HCT116 (cell line): Measurements from ENCODE around the gene ZNF311. TPM values are rescaled to one million over a fixed set of nuclear protein-coding genes. Genes with fewer than 3 reads are reported as not detected.

Experiments
- ATAC-seq: fragments of 200-7000 bp; cut with Tn5 transposase; 2 replicates; pipeline ENCODE4 v1.9.1; 2020; ENCODE audit warnings: mild to moderate bottlenecking, moderate library complexity
- BruUV-seq: library from RNA; stranded (reverse); fragments of 400-500 nt; replicated peaks from 2 replicates; lab custom pipeline; 2021; lab: Mats Ljungman, UMichigan
- CTCF ChIA-PET: fragments of 300-600 bp; sonication (Branson Sonifier 250); formaldehyde crosslinking; loops from one replicate; lab custom pipeline; 2021; ENCODE audit warnings: antibody characterized with exemption; lab: Charles Lee
- POLR2A ChIA-PET: fragments of 300-600, 350-600 bp; sonication (Branson Sonifier 250); formaldehyde crosslinking; loops from one replicate; lab custom pipeline; 2021; ENCODE audit warnings: antibody characterized with exemption; lab: Charles Lee
- RAD21 ChIA-PET, 2 experiments: fragments of 300-600 bp; sonication (Branson Sonifier 250); formaldehyde crosslinking; loops; one replicate each; lab custom pipeline; 2023; ENCODE audit warnings: low total read pairs in 2 of 2; ENCODE audit not compliant: uncharacterized antibody in 2 of 2, unreplicated experiment in 2 of 2, low non-redundant PET in 1 of 2; lab: Charles Lee
- DNase-seq: peaks from one replicate; pipeline ENCODE4 v3.0.0-alpha.2; 2010; ENCODE audit warnings: low read depth, low spot score
- H2AFZ ChIP-seq: fragments of 200-600 bp; shearing (Covaris generic), sonication (generic); 2 replicates; pipeline ENCODE4 v1.6.1; 2017; ENCODE audit warnings: low read depth, mixed run types, mixed read lengths, antibody characterized with exemption, low read length; ENCODE audit not compliant: poor library complexity, severe bottlenecking
- H3K27ac ChIP-seq: 2 replicates; pipeline ENCODE4 v1.5.1; 2012; ENCODE audit warnings: low read depth, low read length
- H3K27me3 ChIP-seq: fragments of 200-600 bp; sonication (generic); 2 replicates; pipeline ENCODE4 v1.6.1; 2016; ENCODE audit warnings: mixed run types, low read length, mixed read lengths; ENCODE audit not compliant: insufficient read depth
- H3K36me3 ChIP-seq, 2 experiments: fragments of 200-500 bp in 1 of 2; fragments of 200-600 bp in 1 of 2; sonication (Bioruptor generic) in 1 of 2; sonication (generic) in 1 of 2; 2 replicates each; pipeline versions ENCODE4 v1.5.1 to v1.6.1; 2014 to 2016; ENCODE audit warnings: low read length in 2 of 2, inconsistent platforms in 1 of 2, mixed read lengths in 1 of 2, mixed run types in 1 of 2; ENCODE audit not compliant: insufficient read depth in 2 of 2, control insufficient read depth in 1 of 2
- H3K4me1 ChIP-seq, 2 experiments: fragments of 200-600 bp in 1 of 2; sonication (generic) in 1 of 2; 2 replicates each; pipeline versions ENCODE4 v1.5.1 to v1.6.1; 2012 to 2017; ENCODE audit warnings: low read length in 2 of 2, inconsistent platforms in 1 of 2, mild to moderate bottlenecking in 1 of 2, mixed read lengths in 1 of 2, mixed run types in 1 of 2, moderate library complexity in 1 of 2; ENCODE audit not compliant: insufficient read depth in 2 of 2, control insufficient read depth in 1 of 2
- H3K4me2 ChIP-seq: fragments of 200-600 bp; sonication (generic); 2 replicates; pipeline ENCODE4 v1.6.1; 2017; ENCODE audit warnings: mixed run types, low read length, mixed read lengths
- H3K4me3 ChIP-seq, 2 experiments: fragments of 200-600 bp in 1 of 2; sonication (generic) in 1 of 2; replicated peaks in 1 of 2; 2 replicates each; pipeline ENCODE4 v1.5.1; 2011 to 2016; ENCODE audit warnings: low read length in 2 of 2, control low read depth in 1 of 2, low read depth in 1 of 2, mild to moderate bottlenecking in 1 of 2, mixed read lengths in 1 of 2, mixed run types in 1 of 2
- H3K79me2 ChIP-seq: fragments of 200-600 bp; sonication (generic); 2 replicates; pipeline ENCODE4 v1.6.1; 2017; ENCODE audit warnings: mild to moderate bottlenecking, mixed run types, low read length, moderate library complexity, mixed read lengths; ENCODE audit not compliant: insufficient read depth
- H3K9ac ChIP-seq: fragments of 200-600 bp; sonication (generic); 2 replicates; pipeline ENCODE4 v1.6.1; 2016; ENCODE audit warnings: low read length, mixed read lengths
- H3K9me2 ChIP-seq: fragments of 200-600 bp; sonication (generic), shearing (Covaris generic); 2 replicates; pipeline ENCODE4 v1.6.1; 2017; ENCODE audit warnings: mixed run types, mild to moderate bottlenecking, moderate library complexity; ENCODE audit not compliant: insufficient read depth
- H3K9me3 ChIP-seq, 2 experiments: fragments of 200-500 bp in 1 of 2; fragments of 200-600 bp in 1 of 2; sonication (Bioruptor generic) in 1 of 2; sonication (generic) in 1 of 2; 2 replicates each; pipeline ENCODE4 v1.6.1; 2014 to 2017; ENCODE audit warnings: low read length in 2 of 2, mixed read lengths in 2 of 2, inconsistent platforms in 1 of 2, low read depth in 1 of 2, mild to moderate bottlenecking in 1 of 2, mixed run types in 1 of 2, moderate library complexity in 1 of 2; ENCODE audit not compliant: control insufficient read depth in 1 of 2, insufficient read depth in 1 of 2
- H4K20me1 ChIP-seq: fragments of 200-600 bp; sonication (generic), shearing (Covaris generic); 2 replicates; pipeline ENCODE4 v1.6.1; 2017; ENCODE audit warnings: mixed run types, mild to moderate bottlenecking, moderate library complexity; ENCODE audit not compliant: insufficient read depth
- CEBPB ChIP-seq: IDR thresholded peaks from 2 replicates; pipeline ENCODE4 v1.6.1; 2012; ENCODE audit warnings: low read depth
- ELF1 ChIP-seq: IDR thresholded peaks from 2 replicates; pipeline ENCODE4 v1.6.1; 2012; ENCODE audit warnings: low read depth, borderline replicate concordance
- JUND ChIP-seq: IDR thresholded peaks from 2 replicates; pipeline ENCODE4 v1.6.1; 2012
- intact Hi-C: fragments of 100-400 bp; cut with micrococcal nuclease; formaldehyde crosslinking; loops from 2 replicates; pipeline ENCODE4 v1.10.0; 2022
- total RNA-seq: library from RNA; stranded (reverse); gene quantifications from one replicate; pipeline ENCODE4 v1.2.1, GENCODE V29; 2021; ENCODE audit not compliant: unreplicated experiment
- TF ChIP-seq, protein P1 (sequence below): IDR thresholded peaks from 2 replicates; pipeline ENCODE4 v1.6.1; 2011; ENCODE audit warnings: mild to moderate bottlenecking, low read length, moderate library complexity; ENCODE audit not compliant: insufficient replicate concordance; ENCODE audit errors: extremely low read depth

ZNF311 gene
- total RNA-seq, 1 experiment from 2014 or later, result not detected

DNA sequence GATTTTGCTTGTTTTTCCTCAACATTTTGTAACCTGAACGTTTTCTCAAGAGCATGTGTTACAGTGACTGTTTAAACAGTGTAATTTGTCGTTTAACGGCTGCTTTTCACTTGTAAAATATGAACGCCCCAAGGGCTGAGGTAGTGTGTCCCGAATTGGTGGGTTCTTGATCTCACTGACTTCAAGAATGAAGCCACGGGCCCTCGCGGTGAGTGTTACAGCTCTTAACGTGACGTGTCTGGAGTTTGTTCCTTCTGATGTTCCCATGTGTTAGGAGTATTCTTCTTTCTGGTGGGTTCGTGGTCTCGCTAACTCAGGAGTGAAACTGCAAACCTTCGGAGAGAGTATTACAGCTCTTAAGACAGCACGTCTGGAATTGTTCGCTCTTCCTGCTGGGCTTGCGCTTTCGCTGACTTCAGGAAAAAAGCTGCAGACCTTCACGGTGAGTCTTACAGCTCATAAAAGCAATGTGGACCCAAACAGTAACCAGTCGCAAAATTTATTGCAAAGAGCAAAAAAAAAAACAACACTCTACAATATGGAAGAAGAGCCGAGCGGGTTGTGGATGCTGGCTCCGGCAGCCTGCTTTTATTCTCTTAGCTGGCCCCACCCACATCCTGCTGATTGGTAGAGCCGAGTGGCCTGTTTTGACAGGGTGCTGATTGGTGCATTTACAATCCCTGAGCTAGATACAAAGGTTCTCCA lies 56.2 kb downstream of the ZNF311 start (continued):
- TF ChIP-seq, protein P1, sequence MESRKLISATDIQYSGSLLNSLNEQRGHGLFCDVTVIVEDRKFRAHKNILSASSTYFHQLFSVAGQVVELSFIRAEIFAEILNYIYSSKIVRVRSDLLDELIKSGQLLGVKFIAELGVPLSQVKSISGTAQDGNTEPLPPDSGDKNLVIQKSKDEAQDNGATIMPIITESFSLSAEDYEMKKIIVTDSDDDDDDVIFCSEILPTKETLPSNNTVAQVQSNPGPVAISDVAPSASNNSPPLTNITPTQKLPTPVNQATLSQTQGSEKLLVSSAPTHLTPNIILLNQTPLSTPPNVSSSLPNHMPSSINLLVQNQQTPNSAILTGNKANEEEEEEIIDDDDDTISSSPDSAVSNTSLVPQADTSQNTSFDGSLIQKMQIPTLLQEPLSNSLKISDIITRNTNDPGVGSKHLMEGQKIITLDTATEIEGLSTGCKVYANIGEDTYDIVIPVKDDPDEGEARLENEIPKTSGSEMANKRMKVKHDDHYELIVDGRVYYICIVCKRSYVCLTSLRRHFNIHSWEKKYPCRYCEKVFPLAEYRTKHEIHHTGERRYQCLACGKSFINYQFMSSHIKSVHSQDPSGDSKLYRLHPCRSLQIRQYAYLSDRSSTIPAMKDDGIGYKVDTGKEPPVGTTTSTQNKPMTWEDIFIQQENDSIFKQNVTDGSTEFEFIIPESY, result no peak

DNA sequence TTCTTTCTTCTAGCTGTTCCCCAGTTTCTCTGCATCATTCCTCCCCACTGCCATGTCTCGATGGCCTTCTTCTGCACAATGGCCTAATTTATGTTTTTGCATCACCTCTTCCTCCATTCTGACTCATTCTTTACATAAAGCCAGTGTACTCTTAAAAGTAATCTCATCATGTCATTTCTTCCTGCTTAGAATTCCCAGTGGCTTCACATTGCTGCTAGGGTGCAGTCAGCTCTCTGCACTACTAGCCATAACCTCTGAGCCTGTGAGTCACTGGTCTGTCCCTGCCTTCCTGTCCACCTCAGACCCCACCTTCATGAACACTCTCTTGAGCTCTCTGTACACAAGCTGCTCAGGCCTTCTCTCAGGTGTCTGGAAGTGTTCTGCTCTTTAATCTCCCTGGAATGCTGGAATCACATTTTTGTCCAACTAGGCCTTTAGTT lies 57.3 kb downstream of the ZNF311 start:
- Histone ChIP-seq H2AFZ (peak overlapping the region; percentile 23), H3K9me3 (no peaks in the 10 kb centered on the region), H3K9me2 (no peaks in the 10 kb centered on the region), H3K4me1 (peaks cover 23 to 48% of the 10 kb centered on the region in 2 experiments; a peak in 3 of 4 replicates), H3K36me3 (no peaks in the 10 kb centered on the region), H3K4me3 (no peak overlapping the region), H3K79me2 (no peaks in the 10 kb centered on the region), H3K9ac (no peak overlapping the region), H3K27ac (peak overlapping the region; percentile 25), H3K27me3 (no peaks in the 10 kb centered on the region), H4K20me1 (no peaks in the 10 kb centered on the region), H3K4me2 (peak overlapping the region; percentile 54)
- no TSS peak for BruUV-seq
- ChIA-PET RAD21 (no interaction called here), CTCF (no interaction called here), POLR2A (interaction anchor here (1.0 kb wide), 1 partner anchor 110 kb away, joined by 3 read pairs; no protein-coding TSS in a partner anchor)
- TF ChIP-seq CEBPB, result no peak
- TF ChIP-seq ELF1, result no peak
- peak; percentile 21; the same call in 1 of the 2 replicates for TF ChIP-seq JUND
- ATAC-seq, result no peak
- intact Hi-C loops, result no loop called here
- DNase-seq, result no peak
